Measurements from ENCODE around the gene PLEKHG4B.

PLEKHG4B gene

DNA sequence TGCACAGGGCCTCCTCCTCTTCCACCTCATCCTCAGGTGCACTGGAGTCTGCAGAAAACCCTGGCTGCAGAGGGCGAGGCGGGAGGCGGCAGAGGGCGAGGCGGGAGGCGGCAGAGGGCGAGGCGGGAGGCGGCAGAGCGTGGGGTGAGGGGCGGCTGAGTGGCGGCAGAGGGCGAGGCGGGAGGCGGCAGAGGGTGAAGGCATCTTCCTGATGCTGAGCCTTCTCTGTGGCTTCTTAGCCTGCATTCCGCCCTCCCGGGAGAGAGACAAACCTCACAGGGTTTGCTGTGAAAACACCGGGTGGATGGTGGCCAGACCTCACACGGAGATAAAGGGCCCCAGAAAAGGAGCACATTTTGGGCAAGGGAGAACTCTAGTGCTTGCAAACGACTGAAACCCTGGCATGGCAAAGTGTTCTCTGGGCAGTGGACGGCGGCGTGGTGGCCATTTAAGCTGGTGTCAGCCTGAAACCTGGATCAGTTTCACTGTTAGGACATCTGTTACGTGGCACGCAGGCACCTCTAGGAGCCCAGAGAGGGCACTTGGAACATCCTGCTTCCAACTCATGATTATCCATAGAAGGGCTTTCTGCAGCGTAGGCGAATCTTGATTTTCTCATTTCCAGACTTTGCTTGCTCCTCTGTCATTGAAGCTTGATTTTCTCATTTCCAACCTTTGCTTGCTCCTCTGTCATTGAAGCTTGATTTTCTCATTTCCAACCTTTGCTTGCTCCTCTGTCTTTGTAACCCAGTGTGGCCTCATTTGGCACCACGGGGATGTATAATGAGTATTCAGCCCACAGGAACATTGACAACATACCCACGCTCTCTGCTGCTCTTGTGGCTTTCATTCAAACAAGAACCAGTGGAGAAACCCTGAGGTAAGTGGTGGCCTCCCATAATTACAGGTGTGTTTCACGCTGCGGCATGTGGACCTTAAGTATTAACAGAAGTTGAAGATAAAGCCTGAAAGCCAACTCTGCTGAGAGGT lies 16.3 kb upstream of the PLEKHG4B start:
- in situ Hi-C loops (cut with MboI; ENCODE audit: low sequenced_read_pairs), result no loop called here

- in situ Hi-C loops (cut with MboI; ENCODE audit: low sequenced_read_pairs), result no loop called here
These were observed 15.4 kb upstream of the PLEKHG4B start for GRCh38 chr5:76358-77169.

GRCh38 chr5:77170-77501 lies 14.8 kb upstream of the PLEKHG4B start:
- in situ Hi-C loops (cut with MboI; ENCODE audit: low sequenced_read_pairs), result no loop called here

- in situ Hi-C loops (cut with MboI; ENCODE audit: low sequenced_read_pairs), result no loop called here
These were observed 14.4 kb upstream of the PLEKHG4B start for GRCh38 chr5:77546-77945.

DNA sequence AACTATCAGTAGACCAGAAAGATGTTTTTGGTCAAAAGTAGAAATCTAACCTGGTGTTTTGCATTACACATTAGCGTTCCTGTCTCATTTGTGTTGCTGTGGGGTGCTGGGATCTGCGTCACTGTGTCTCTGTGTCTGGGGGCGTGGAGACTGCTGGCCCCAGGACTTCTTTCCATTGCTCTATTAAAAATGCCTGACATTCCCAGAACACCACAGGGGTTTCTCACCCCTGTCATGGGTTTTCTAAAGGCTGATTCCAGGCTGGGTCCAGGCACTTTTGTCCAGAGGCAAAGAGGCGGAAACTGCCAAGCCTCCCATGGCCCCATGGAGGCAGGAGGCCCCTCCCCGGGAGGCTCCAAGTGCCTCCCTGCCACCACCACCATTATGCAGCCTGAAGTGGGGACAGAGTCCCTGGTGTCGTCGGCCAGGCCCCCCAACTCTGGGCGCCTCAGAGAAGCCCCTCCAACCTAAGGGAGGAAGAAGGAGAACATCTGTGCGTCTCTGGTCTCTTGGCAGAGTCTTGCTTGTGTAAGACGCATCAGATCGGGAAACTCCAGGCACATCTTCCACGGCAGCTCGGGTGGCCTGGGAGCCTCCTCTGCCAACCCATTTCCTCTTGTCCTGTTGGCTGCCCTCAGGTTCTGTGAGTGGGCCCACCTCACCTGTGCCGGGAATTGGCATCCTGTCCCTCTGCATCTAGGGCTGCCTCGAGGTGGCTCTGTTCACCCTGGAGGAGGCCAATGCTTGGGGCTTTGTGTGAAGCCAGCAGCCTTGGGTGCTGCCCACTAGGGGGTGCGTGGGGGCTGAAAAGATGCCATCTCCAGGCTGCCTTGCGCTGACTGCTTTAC lies 13.8 kb upstream of the PLEKHG4B start:
- in situ Hi-C loops (cut with MboI; ENCODE audit: low sequenced_read_pairs), result no loop called here

- in situ Hi-C loops (cut with MboI; ENCODE audit: low sequenced_read_pairs), result no loop called here
These were observed 13.2 kb upstream of the PLEKHG4B start for GRCh38 chr5:78805-79149.

- in situ Hi-C loops (cut with MboI; ENCODE audit: low sequenced_read_pairs), result no loop called here
These were observed 12.7 kb upstream of the PLEKHG4B start for GRCh38 chr5:79263-79662.

- in situ Hi-C loops (cut with MboI; ENCODE audit: low sequenced_read_pairs), result no loop called here
These were observed 12.1 kb upstream of the PLEKHG4B start for GRCh38 chr5:79821-80220.

GRCh38 chr5:81391-82021 lies 10.5 kb upstream of the PLEKHG4B start:
- in situ Hi-C loops (cut with MboI; ENCODE audit: low sequenced_read_pairs), result no loop called here

DNA sequence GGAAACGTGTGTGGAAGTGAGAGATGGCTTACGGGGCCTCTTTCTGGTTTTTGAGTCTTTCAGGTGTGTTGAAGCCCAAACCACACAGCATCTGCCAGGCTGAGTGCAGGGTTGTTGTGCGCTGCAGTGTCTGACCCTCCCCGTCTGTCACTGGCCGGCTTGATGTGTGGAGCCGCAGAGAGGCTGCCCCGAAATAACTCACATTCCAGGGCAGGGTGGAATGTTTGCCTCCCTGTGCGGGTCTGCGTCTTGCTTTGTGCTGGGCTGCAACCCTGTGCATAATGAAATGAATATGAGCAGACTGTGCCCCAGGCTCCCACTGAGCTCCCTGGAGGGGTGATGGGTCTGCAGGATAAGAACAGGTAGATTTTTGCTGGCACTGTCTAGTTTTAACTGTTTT lies 9.9 kb upstream of the PLEKHG4B start:
- in situ Hi-C loops (cut with MboI; ENCODE audit: low sequenced_read_pairs), result no loop called here

DNA sequence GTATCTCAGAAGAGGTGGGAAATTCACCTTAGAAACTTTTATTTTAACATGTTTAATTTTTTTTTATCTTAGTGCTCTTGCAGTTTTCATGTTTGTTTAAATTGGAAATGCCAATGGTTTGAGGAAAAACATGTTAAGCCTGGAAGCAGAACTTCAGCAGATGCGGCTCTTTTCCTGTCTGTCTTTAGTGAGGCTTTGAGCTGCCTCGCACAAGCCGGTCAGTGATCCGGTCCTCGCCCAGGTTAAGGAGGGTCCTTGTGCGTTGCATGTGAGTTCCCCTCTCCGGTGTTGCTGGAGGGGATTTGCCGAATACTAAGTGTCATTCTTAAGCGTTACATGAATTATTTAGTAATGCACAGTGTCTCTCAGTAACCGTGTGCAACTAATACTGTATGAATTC lies 9.4 kb upstream of the PLEKHG4B start:
- in situ Hi-C loops (cut with MboI; ENCODE audit: low sequenced_read_pairs), result no loop called here

DNA sequence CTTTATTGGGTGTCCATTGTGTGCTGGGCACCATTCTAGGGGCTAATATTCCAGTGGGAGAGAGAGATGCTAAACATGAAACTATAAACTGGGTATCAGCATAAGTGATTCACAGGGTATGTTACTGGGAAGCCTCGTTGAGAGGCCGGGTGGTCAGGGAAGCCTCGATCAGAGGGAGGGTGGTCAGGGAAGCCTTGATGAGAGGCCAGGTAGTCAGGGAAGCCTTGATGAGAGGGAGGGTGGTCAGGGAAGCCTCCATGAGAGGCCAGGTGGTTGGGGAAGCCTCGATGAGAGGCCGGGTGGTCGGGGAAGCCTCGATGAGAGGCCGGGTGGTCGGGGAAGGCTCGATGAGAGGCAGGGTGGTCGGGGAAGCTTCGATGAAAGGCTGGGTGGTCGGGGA lies 8.9 kb upstream of the PLEKHG4B start:
- in situ Hi-C loops (cut with MboI; ENCODE audit: low sequenced_read_pairs), result no loop called here

GRCh38 chr5:85334-85995 lies 6.5 kb upstream of the PLEKHG4B start:
- in situ Hi-C loops (cut with MboI; ENCODE audit: low sequenced_read_pairs), result no loop called here

DNA sequence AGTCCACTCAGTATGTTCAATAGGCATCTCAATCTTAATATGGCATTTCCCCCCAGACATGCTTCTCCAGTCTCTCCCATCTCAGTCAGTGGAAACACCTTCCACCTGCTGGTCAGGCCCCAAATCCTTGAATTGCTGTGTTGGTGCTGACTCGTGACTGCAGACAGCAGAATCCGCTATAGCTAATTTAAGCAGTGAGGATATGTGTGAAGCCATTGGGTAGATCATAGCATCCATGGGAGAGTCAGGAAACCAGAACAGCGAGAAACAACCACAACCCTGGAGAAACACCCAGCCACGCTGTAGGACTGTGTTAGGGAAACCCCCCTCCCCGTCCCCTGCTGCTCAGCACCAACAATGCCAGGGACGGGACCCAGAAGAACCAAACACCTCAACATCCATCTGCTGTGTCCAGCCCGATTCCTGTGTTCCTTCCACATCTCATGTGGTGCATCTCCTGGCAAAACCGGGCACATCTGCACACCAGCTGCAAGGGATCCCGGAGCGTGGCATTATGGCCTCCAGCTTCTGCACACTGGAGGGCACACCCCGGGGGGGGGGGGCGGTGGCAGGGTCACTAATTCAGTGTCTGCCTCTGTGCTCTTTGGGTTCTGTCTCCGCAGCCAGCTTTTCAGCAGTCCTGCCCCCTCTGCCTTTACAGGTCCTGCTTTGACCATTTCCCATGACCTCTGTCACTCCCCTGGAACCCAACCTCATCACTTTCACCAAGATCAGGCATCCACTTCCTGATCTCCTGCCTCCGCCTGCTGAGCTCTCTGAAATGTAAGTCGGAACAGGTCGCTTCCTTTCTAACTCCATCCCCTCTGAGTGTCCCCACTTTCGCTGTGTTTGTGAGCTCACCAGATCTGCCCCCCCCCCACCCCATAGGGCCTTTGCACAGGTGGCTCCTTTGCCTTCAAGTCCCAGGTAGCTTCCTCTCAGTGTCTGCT lies 2.4 kb upstream of the PLEKHG4B start:
- in situ Hi-C loops (cut with MboI; ENCODE audit: low sequenced_read_pairs), result no loop called here

- in situ Hi-C loops (cut with MboI; ENCODE audit: low sequenced_read_pairs), result no loop called here
These were observed 1.1 kb upstream of the PLEKHG4B start for GRCh38 chr5:90590-91547.

DNA sequence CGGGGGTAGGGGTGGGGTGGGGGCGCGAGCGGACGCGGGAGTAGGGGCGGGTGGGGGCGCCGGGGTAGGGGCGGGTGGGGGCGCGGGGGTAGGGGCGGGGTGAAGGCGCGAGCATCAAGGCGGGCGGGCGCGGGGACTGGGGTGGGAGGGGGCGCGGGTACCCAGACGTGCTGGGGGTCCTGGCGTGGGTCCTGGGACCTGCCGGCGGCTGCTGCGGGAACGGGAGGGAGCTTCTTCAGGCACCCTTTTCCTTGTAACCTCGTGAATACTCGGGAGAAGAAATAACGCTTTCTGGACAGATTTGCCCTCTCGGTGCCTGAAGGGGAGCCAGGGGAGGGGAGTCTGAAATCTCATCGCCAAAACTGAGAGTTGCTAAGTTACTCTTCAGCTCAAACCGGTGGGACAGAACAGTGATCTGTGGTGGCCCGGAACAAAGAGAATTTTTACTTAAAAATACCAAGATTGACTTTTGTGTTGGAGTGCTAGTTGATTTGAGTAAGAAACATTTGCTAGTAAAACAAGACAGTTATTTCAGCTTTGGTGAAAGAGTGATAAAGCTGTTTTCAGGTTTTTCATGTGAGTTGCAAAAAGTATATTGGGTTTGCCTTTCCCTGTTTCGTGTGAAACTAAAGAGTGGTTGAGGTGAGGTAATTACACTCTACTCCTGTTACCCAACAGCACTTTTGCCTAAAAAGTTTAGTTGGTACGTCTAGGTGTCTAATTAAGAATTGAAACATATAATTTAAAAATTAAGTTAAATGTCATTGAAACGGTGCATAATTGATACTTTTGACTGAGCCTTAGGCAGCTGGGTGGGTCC lies 643 bp downstream of the PLEKHG4B start:
- in situ Hi-C loops (cut with MboI; ENCODE audit: low sequenced_read_pairs), result no loop called here

Data from HL-60/S4 treated with retinoic acid at 250 ng/mL for 4 days and 3 days (cell line).